Measurements from ENCODE around the gene ACP3. TPM values are rescaled to one million over a fixed set of nuclear protein-coding genes. Genes with fewer than 3 reads are reported as not detected.

Gene ACP3
- total and polyA plus RNA-seq, 2 of the 4 experiments (the other 2 are of a cell fraction): 0.36 to 0.54 TPM

GRCh38 chr3:132326251-132326650 lies 9.0 kb downstream of the ACP3 start:
- Histone ChIP-seq H2AFZ (replicated peaks; ENCODE audit: low read length, poor library complexity) (no peak overlapping the region), H3K4me3 (ENCODE audit: insufficient read depth, low read depth, low read length) (no peak overlapping the region), H3K79me1 (ENCODE audit: low read depth in 1 of 2, low read length in 2 of 2) (no peaks in the 10 kb centered on the region), H3K14ac (replicated peaks; ENCODE audit: low read depth, low read length) (no peak overlapping the region), H3K56ac (ENCODE audit: extremely low read depth, insufficient read depth, low read length) (no peak overlapping the region), H2AK9ac (replicated peaks; ENCODE audit: low read depth, low read length, poor library complexity) (no peak overlapping the region), H2AK5ac (ENCODE audit: low read depth, low read length) (no peak overlapping the region), H4K8ac (ENCODE audit: low read depth in 2 of 2, low read length in 2 of 2) (no peak overlapping the region), H2BK20ac (ENCODE audit: low read depth, low read length) (no peak overlapping the region), H3K4me1 (ENCODE audit: control insufficient read depth, insufficient read depth, low read length) (no peaks in the 10 kb centered on the region), H2BK15ac (ENCODE audit: low read depth, low read length) (no peak overlapping the region), H3K9ac (ENCODE audit: low read depth, low read length) (no peak overlapping the region), H2BK5ac (ENCODE audit: low read depth, low read length, poor library complexity, severe bottlenecking) (no peak overlapping the region), H3K23ac (ENCODE audit: low read depth, low read length) (no peak overlapping the region), H3K4ac (ENCODE audit: low read depth, low read length) (no peak overlapping the region), H3K18ac (ENCODE audit: low read depth, low read length) (no peak overlapping the region), H4K91ac (ENCODE audit: insufficient read depth, low read depth, low read length) (no peak overlapping the region), H3K27me3 (ENCODE audit: control insufficient read depth, insufficient read depth, low read length) (no peaks in the 10 kb centered on the region; the same call in 1 of the 2 replicates), H3K9me1 (ENCODE audit: insufficient read depth, low read length) (no peaks in the 10 kb centered on the region), H4K20me1 (ENCODE audit: insufficient read depth, low read length) (no peaks in the 10 kb centered on the region), H3K4me2 (ENCODE audit: low read depth, low read length) (no peak overlapping the region), H2BK120ac (ENCODE audit: low read depth, low read length) (no peak overlapping the region), H3K9me3 (ENCODE audit: control insufficient read depth, insufficient read depth, low read length) (no peaks in the 10 kb centered on the region), H3K27ac (ENCODE audit: insufficient read depth, low read length) (no peak overlapping the region), H4K5ac (ENCODE audit: low read depth, low read length) (no peak overlapping the region), H3K36me3 (ENCODE audit: control insufficient read depth, insufficient read depth, low read length) (no peaks in the 10 kb centered on the region)
- no peak for ATAC-seq (ENCODE audit: low read depth)
- dilution Hi-C loops (cut with HindIII; ENCODE audit: low sequenced_read_pairs, unreplicated experiment): no loop called here
- in situ Hi-C loops (cut with MboI; ENCODE audit: low sequenced_read_pairs): no loop called here
- CTCF ChIA-PET: interaction anchor here (1.3 to 1.6 kb wide), 3 partner anchors 9 to 70 kb away, joined by 3 to 4 read pairs (median 3); partner anchors contain the start of gene ACP3
- no peak for DNase-seq
- BruUV-seq (replicated peaks): no TSS peak
- TF ChIP-seq MAFK (IDR thresholded peaks at IDR 0.05; ENCODE audit: low read depth, low read length): no peak
- TF ChIP-seq RFX5 (IDR thresholded peaks at IDR 0.05; ENCODE audit: low read depth, low read length): no peak
- no peak for TF ChIP-seq BHLHE40 (IDR thresholded peaks at IDR 0.05; ENCODE audit: low read depth, low read length)
- no peak for TF ChIP-seq CHD1 (IDR thresholded peaks at IDR 0.05; ENCODE audit: low read depth, low read length)
- no peak for TF ChIP-seq RCOR1 (IDR thresholded peaks at IDR 0.05; ENCODE audit: insufficient replicate concordance, low read length)
- 80% methylated on average over 1 of the region's 2 CpGs; no CpG with 5 or more reads in 1 of the 2 experiments for WGBS, 2 experiments (ENCODE audit: extremely low coverage in 2 of 2, insufficient read length in 1 of 2)
- POLR2A ChIA-PET (ENCODE audit: unreplicated experiment): no interaction called here
- intact Hi-C loops (cut with micrococcal nuclease): no loop called here
